NCI-H187 treated with DMSO at 0.1 percent for 48 hours (cell line): ENCODE results near the gene LDLR.
"Not testable (repeated sequence)": the region's sequence is repeated elsewhere in the genome, so short reads cannot be mapped to it uniquely, and the experiment has no call there.

Experiments
- DNase-seq: peaks from one replicate; lab custom pipeline; 2025; lab: John Stamatoyannopoulos, UW

The LDLR gene

DNA sequence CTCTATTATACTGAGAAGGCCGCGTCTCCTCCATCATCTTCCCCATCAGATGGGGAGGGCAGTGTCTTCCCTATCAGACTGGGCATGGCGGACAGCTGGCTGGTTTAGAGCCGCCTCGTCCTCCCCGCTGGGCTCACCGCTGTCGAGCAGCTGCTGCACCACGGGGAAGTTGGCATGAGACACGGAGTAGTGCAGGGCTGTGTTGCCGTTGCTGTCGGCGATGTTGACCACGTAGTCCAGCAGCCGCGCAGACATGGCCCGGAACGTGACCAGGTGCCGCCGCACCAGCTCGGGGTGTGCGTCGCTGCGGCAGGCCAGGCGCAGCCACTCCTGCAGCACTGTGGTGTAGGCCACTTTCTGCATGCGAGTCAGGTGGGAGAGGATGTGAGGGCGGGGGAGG, 85.1 kb downstream of the LDLR start:
- DNase-seq: no peak

GRCh38 chr19:11175920-11176319, 86.7 kb downstream of the LDLR start:
- DNase-seq: no peak

DNA sequence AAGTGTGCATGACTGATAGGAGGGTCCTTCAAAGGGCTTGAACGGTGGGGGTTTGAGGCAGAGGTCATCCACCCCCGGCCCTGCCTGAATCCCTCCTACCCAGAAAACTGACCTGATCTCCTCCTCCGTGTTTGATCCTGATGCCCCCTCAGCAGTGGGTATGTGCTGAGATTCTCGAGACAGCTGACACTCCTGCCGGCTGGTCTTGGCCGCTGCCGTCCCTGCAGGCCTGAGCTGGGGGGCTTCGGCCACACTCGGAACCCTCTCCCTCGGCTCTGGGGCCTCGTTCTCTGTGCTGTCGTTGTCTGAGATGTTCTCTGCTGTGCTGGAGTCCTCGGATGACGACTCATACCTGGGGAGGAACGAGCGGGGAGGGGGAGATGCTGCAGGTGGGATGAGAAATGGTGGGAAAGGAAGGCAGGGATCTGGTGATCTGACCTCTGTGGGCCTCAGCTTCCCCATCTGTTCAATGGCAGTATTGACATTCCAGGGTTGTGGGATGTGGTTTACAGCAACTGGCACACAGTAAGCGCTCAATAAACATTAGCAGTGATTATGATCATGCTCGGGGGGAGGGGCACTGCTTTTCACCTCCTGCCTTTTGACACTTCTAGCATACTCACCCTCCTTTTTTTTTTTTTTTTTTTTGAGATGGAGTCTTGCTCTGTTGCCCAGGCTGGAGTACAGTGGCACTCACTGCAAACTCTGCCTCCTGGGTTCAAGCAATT, 87.4 kb downstream of the LDLR start:
- DNase-seq: no peak

- DNase-seq: no peak
Measured at GRCh38 chr19:11177592-11177991, 88.3 kb downstream of the LDLR start.

GRCh38 chr19:11179145-11179465, 89.8 kb downstream of the LDLR start:
- DNase-seq: not testable (repeated sequence)

- no peak for DNase-seq
Measured at GRCh38 chr19:11179716-11180297, 90.5 kb downstream of the LDLR start.

DNA sequence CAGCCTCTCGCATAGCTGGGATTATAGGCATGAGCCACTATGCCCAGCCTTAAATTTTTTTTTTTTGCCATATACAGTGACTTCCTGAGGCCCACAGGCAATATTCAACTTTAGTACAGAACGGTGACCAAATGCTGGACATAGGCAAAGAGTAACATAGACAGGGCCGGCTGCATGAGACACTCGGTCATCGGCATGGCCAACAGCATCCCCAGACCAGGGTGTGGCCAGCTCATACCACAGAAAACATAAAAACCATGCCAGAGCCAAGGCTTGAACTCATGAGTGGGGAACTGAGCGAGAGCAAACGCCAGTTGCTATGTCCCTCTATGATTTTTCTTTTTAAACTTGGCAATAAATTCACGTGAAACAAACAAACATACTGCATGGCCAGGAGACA, 91.1 kb downstream of the LDLR start:
- no peak for DNase-seq

DNA sequence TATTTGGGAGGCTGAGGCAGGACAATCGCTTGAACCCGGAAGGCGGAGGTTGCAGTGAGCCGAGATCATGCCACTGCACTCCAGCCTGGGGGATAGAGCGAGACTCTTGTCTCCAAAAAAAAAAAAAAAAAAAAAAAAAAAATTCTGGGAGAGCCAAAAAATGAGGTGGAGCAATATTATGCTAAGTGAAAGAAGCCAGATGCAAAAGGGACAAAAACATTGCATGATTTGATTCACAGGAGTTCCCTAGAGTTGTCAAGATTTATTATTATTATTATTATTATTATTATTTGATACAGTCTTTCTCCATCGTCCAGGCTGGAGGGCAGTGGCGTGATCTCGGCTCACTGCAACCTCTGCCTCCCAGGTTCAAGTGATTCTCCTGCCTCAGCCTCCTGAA, 91.7 kb downstream of the LDLR start:
- not testable (repeated sequence) for DNase-seq

DNA sequence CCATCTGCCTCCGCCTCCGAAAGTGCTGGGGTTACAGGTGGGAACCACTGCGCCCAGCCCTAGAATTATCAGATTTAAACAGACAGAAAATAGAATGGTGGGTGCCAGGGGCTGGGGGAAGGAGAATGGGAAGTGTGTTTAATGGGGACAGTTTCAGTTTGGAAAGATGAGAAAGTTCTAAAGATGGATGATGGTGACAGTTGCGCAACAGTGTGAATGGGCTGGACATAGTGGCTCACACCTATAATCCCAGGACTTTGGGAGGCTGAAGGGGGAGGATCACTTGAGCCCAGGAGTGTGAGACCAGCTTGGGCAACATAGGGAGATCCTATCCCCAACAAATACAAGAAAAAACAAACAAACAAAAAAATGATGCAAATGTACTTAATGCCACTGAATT, 92.2 kb downstream of the LDLR start:
- DNase-seq: no peak
